ENCODE data around the gene MBD2.

DNA sequence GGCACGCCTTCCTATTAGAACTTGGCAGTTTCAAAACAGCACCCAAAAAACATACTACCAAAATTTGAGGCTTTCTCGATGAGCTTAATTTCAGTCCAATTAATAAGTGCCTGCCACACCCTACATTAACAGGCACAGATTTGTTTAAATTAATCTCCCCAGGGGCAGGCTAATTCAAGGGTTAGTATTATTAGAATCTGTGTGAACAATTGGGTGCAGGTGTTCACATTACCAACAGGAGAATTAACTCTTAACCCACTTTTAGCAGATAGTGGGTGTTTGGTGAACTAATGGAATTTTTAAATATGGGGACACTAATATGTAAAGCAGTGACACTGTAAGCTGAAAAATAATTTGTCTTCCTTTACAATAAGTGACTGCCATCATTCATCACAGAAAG is 4.1 kb downstream of the MBD2 start:
- TF ChIP-seq POLR2A (IDR thresholded peaks at IDR 0.05; ENCODE audit: low read depth, low read length) (no peak), POLR2AphosphoS5 (IDR thresholded peaks at IDR 0.05; ENCODE audit: low read depth, low read length) (no peak)

Measured in GM12892 (cell line).